Transverse colon (tissue), 3 donors: ENCODE data around the gene HEPH.

Experiments used
- CTCF ChIP-seq, 5 experiments: fragments of 200-600 bp in 3 of 5; fragments of 450-650 bp in 2 of 5; sonication (generic) in 3 of 5; IDR thresholded peaks; 1 replicate in 2 of 5; 2 replicates in 3 of 5; pipeline ENCODE4 v1.5.1; 2016 to 2017; ENCODE audit warnings: antibody characterized with exemption in 5 of 5, inconsistent platforms in 3 of 5, mild to moderate bottlenecking in 2 of 5, moderate library complexity in 1 of 5
- EP300 ChIP-seq: sonication (generic); formaldehyde crosslinking; IDR thresholded peaks from one replicate; pipeline ENCODE4 v1.6.1; 2017; ENCODE audit warnings: antibody characterized with exemption, low read depth

GRCh38 chrX:66164470-66164869, 423 bp downstream of the HEPH start:
- TF ChIP-seq EP300 (no peak), CTCF (IDR thresholded peaks at IDR 0.05) (no peak)
